ENCODE data around the gene S100A13. TPM values are rescaled to one million over a fixed set of nuclear protein-coding genes. Genes with fewer than 3 reads are reported as not detected.
A peak's percentile ranks its signal among the peaks of the same experiment; 100 is the strongest.

Gene S100A13
- total and polyA plus RNA-seq, 2 donors (not counting 1 experiment from before 2014, with no cell fraction given), result 172 to 399 TPM

DNA sequence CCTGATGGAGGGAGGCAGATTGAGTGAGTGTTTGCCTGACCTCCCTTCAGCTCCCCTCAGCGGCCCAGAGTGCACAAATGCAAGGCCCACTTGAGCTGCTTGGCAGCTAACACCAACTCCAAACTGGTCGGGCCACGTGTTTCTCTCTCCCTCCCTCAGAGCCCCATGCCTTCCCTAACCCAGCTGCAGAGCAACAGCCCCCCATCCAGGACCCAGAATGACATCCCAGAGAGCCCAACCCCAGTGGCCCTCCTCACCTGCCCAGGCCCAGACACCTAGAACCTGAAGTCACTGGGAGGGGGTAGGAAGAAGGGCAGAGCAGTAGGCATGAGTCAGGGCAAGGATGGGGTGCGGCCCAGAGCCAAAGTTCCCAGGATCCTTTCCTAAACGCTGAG lies 10.4 kb downstream of the S100A13 start:
- DNase-seq (ENCODE audit: low read depth in 2 of 2), result no peak
- Histone ChIP-seq H3K4me1 (ENCODE audit: control insufficient read depth, extremely low read depth, insufficient read depth, low read length) (peaks cover 9% of the 10 kb centered on the region), H3K9ac (ENCODE audit: insufficient read depth, low read length) (peak overlapping the region; percentile 14), H3K27me3 (ENCODE audit: control insufficient read depth, insufficient read depth, low read length) (no peaks in the 10 kb centered on the region), H2AFZ (ENCODE audit: low read length) (peak overlapping the region; percentile 43), H3K4me3 (replicated peaks in 1 of 4; ENCODE audit: control extremely low read depth in 1 of 4, insufficient read depth in 1 of 4, low read depth in 3 of 4, low read length in 4 of 4) (no peak overlapping the region), H3K36me3 (ENCODE audit: control insufficient read depth, insufficient read depth, low read length) (peaks cover 3% of the 10 kb centered on the region), H3K4me2 (ENCODE audit: extremely low read depth, insufficient read depth, low read length) (no peak overlapping the region), H3K27ac (ENCODE audit: insufficient read depth, low read length) (no peak overlapping the region), H4K20me1 (ENCODE audit: control insufficient read depth, extremely low read depth, insufficient read depth, low read length) (no peaks in the 10 kb centered on the region), H3K9me3 (ENCODE audit: control insufficient read depth, insufficient read depth, low read depth, low read length) (no peaks in the 10 kb centered on the region), H3K79me2 (ENCODE audit: control insufficient read depth, insufficient read depth, low read length) (peaks cover 15% of the 10 kb centered on the region)
- no peak for TF ChIP-seq EZH2 (IDR thresholded peaks at IDR 0.05; ENCODE audit: low read length, missing control alignments)
- TF ChIP-seq, protein P1, sequence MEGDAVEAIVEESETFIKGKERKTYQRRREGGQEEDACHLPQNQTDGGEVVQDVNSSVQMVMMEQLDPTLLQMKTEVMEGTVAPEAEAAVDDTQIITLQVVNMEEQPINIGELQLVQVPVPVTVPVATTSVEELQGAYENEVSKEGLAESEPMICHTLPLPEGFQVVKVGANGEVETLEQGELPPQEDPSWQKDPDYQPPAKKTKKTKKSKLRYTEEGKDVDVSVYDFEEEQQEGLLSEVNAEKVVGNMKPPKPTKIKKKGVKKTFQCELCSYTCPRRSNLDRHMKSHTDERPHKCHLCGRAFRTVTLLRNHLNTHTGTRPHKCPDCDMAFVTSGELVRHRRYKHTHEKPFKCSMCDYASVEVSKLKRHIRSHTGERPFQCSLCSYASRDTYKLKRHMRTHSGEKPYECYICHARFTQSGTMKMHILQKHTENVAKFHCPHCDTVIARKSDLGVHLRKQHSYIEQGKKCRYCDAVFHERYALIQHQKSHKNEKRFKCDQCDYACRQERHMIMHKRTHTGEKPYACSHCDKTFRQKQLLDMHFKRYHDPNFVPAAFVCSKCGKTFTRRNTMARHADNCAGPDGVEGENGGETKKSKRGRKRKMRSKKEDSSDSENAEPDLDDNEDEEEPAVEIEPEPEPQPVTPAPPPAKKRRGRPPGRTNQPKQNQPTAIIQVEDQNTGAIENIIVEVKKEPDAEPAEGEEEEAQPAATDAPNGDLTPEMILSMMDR (conservative IDR thresholded peaks at IDR 0.05 in 1 of 2, IDR thresholded peaks at IDR 0.05 in 1 of 2; ENCODE audit: low read depth in 1 of 2, low read length in 2 of 2), result no peak

- no peak within 1 kb of the TSS for H3K4me2 ChIP-seq (ENCODE audit: extremely low read depth, insufficient read depth, low read length)
- DNase-seq (ENCODE audit: low read depth in 2 of 2), result no peak
- peaks cover 3% of the 10 kb centered on the region for H3K36me3 ChIP-seq (ENCODE audit: control insufficient read depth, insufficient read depth, low read length)
- no peaks in the 10 kb centered on the region for H4K20me1 ChIP-seq (ENCODE audit: control insufficient read depth, extremely low read depth, insufficient read depth, low read length)
- H3K9me3 ChIP-seq (ENCODE audit: control insufficient read depth, insufficient read depth, low read depth, low read length), result no peaks in the 10 kb centered on the region
- peak within 1 kb of the TSS; percentile 14 for H3K9ac ChIP-seq (ENCODE audit: insufficient read depth, low read length)
- TF ChIP-seq, protein P1 (conservative IDR thresholded peaks at IDR 0.05 in 1 of 2, IDR thresholded peaks at IDR 0.05 in 1 of 2; ENCODE audit: low read depth in 1 of 2, low read length in 2 of 2), result no peak
- no peak for TF ChIP-seq EZH2 (IDR thresholded peaks at IDR 0.05; ENCODE audit: low read length, missing control alignments)
- no peak within 1 kb of the TSS for H3K4me3 ChIP-seq (replicated peaks in 1 of 4; ENCODE audit: control extremely low read depth in 1 of 4, insufficient read depth in 1 of 4, low read depth in 3 of 4, low read length in 4 of 4)
- H2AFZ ChIP-seq (ENCODE audit: low read length), result peak within 1 kb of the TSS; percentile 43
- H3K27ac ChIP-seq (ENCODE audit: insufficient read depth, low read length), result no peak within 1 kb of the TSS
- H3K4me1 ChIP-seq (ENCODE audit: control insufficient read depth, extremely low read depth, insufficient read depth, low read length), result peaks cover 9% of the 10 kb centered on the region
- H3K27me3 ChIP-seq (ENCODE audit: control insufficient read depth, insufficient read depth, low read length), result no peaks in the 10 kb centered on the region
- peaks cover 20% of the 10 kb centered on the region for H3K79me2 ChIP-seq (ENCODE audit: control insufficient read depth, insufficient read depth, low read length)
Observed at GRCh38 chr1:153616144-153616916, 11.0 kb downstream of the S100A13 start, which contains the start of gene S100A14. Gene S100A14 (minus strand): TSS chr1:153616325. CDS start chr1:153615858, 467 bp downstream.

- no peaks in the 10 kb centered on the region for H3K9me3 ChIP-seq (ENCODE audit: control insufficient read depth, insufficient read depth, low read depth, low read length)
Observed at GRCh38 chr1:153615406-153615805, 11.9 kb downstream of the S100A13 start.

More at GRCh38 chr1:153615406-153615805, 11.9 kb downstream of the S100A13 start:
- TF ChIP-seq, protein P1 (conservative IDR thresholded peaks at IDR 0.05 in 1 of 2, IDR thresholded peaks at IDR 0.05 in 1 of 2; ENCODE audit: low read depth in 1 of 2, low read length in 2 of 2), result no peak
- TF ChIP-seq EZH2 (IDR thresholded peaks at IDR 0.05; ENCODE audit: low read length, missing control alignments), result no peak
- Histone ChIP-seq H3K4me3 (replicated peaks in 1 of 4; ENCODE audit: control extremely low read depth in 1 of 4, insufficient read depth in 1 of 4, low read depth in 3 of 4, low read length in 4 of 4) (no peak overlapping the region), H4K20me1 (ENCODE audit: control insufficient read depth, extremely low read depth, insufficient read depth, low read length) (no peaks in the 10 kb centered on the region), H3K27ac (ENCODE audit: insufficient read depth, low read length) (no peak overlapping the region), H3K36me3 (ENCODE audit: control insufficient read depth, insufficient read depth, low read length) (peaks cover 3% of the 10 kb centered on the region), H3K4me2 (ENCODE audit: extremely low read depth, insufficient read depth, low read length) (no peak overlapping the region), H3K4me1 (ENCODE audit: control insufficient read depth, extremely low read depth, insufficient read depth, low read length) (peaks cover 10% of the 10 kb centered on the region), H3K9ac (ENCODE audit: insufficient read depth, low read length) (no peak overlapping the region), H3K27me3 (ENCODE audit: control insufficient read depth, insufficient read depth, low read length) (no peaks in the 10 kb centered on the region), H3K79me2 (ENCODE audit: control insufficient read depth, insufficient read depth, low read length) (peaks cover 29% of the 10 kb centered on the region), H2AFZ (ENCODE audit: low read length) (no peak overlapping the region)
- DNase-seq (ENCODE audit: low read depth in 2 of 2), result no peak

Measured in fibroblast of lung (primary cell).